Activated T-cell treated with anti-CD3 and anti-CD28 coated beads, Interleukin-2, amount 50 U/mL, for 24 hours (primary cell): ENCODE data around the gene LRRC8D.

Source experiments
- DNase-seq: peaks from one replicate; pipeline ENCODE4 v3.0.0-alpha.2; 2020
- H3K27ac Mint-ChIP-seq: 2 replicates; pipeline ENCODE4 v1.8.0; 2020; ENCODE audit warnings: mild to moderate bottlenecking, mixed read lengths
- H3K27me3 Mint-ChIP-seq: 2 replicates; pipeline ENCODE4 v1.8.0; 2020; ENCODE audit warnings: mixed read lengths
- H3K36me3 Mint-ChIP-seq: 2 replicates; pipeline ENCODE4 v1.8.0; 2020; ENCODE audit warnings: low read depth, mixed read lengths
- H3K4me1 Mint-ChIP-seq: 2 replicates; pipeline ENCODE4 v1.8.0; 2020; ENCODE audit warnings: low read depth, mixed read lengths
- H3K4me3 Mint-ChIP-seq: 2 replicates; pipeline ENCODE4 v1.8.0; 2020; ENCODE audit warnings: mild to moderate bottlenecking, moderate library complexity, mixed read lengths
- H3K9me3 Mint-ChIP-seq: 2 replicates; pipeline ENCODE4 v1.8.0; 2020; ENCODE audit warnings: mixed read lengths

Gene LRRC8D

GRCh38 chr1:89882348-89883029 is 61.7 kb downstream of the LRRC8D start:
- Mint-ChIP-seq H3K36me3 (peaks cover 80% of the 10 kb centered on the region), H3K27me3 (no peaks in the 10 kb centered on the region), H3K9me3 (peaks cover 9% of the 10 kb centered on the region), H3K4me1 (peaks cover 58% of the 10 kb centered on the region), H3K4me3 (no peak overlapping the region), H3K27ac (no peak overlapping the region)
- no peak for DNase-seq

- Mint-ChIP-seq H3K9me3 (peaks cover 9% of the 10 kb centered on the region), H3K27me3 (no peaks in the 10 kb centered on the region), H3K36me3 (peaks cover 79% of the 10 kb centered on the region), H3K4me3 (no peak overlapping the region), H3K4me1 (peaks cover 52% of the 10 kb centered on the region), H3K27ac (no peak overlapping the region)
- no peak for DNase-seq
Measured at GRCh38 chr1:89883030-89883379, 62.2 kb downstream of the LRRC8D start.

- Mint-ChIP-seq H3K9me3 (peaks cover 7% of the 10 kb centered on the region), H3K36me3 (peaks cover 64% of the 10 kb centered on the region), H3K27ac (no peak overlapping the region), H3K4me1 (peaks cover 50% of the 10 kb centered on the region), H3K27me3 (no peaks in the 10 kb centered on the region), H3K4me3 (no peak overlapping the region)
- DNase-seq: no peak
Measured at GRCh38 chr1:89884718-89885596, 64.1 kb downstream of the LRRC8D start.

GRCh38 chr1:89887270-89887669 is 66.4 kb downstream of the LRRC8D start:
- Mint-ChIP-seq H3K36me3 (peaks cover 64% of the 10 kb centered on the region), H3K4me1 (peaks cover 50% of the 10 kb centered on the region), H3K9me3 (no peaks in the 10 kb centered on the region), H3K27ac (no peak overlapping the region), H3K4me3 (no peak overlapping the region), H3K27me3 (no peaks in the 10 kb centered on the region)
- DNase-seq: no peak

- Mint-ChIP-seq H3K27ac (no peak overlapping the region), H3K9me3 (no peaks in the 10 kb centered on the region), H3K4me3 (no peak overlapping the region), H3K27me3 (no peaks in the 10 kb centered on the region), H3K4me1 (peaks cover 46% of the 10 kb centered on the region), H3K36me3 (peaks cover 60% of the 10 kb centered on the region)
- no peak for DNase-seq
Measured at GRCh38 chr1:89887713-89888112, 66.9 kb downstream of the LRRC8D start.

GRCh38 chr1:89888480-89889322 is 67.9 kb downstream of the LRRC8D start:
- Mint-ChIP-seq H3K4me1 (peaks cover 42% of the 10 kb centered on the region), H3K27ac (no peak overlapping the region), H3K27me3 (no peaks in the 10 kb centered on the region), H3K4me3 (no peak overlapping the region), H3K9me3 (no peaks in the 10 kb centered on the region), H3K36me3 (peaks cover 54% of the 10 kb centered on the region)
- no peak for DNase-seq

GRCh38 chr1:89889323-89889615 is 68.4 kb downstream of the LRRC8D start:
- H3K27me3 Mint-ChIP-seq: no peaks in the 10 kb centered on the region
- peaks cover 40% of the 10 kb centered on the region for H3K4me1 Mint-ChIP-seq
- H3K4me3 Mint-ChIP-seq: no peak overlapping the region
- no peak for DNase-seq
- no peak overlapping the region for H3K27ac Mint-ChIP-seq
- H3K36me3 Mint-ChIP-seq: peaks cover 51% of the 10 kb centered on the region
- no peaks in the 10 kb centered on the region for H3K9me3 Mint-ChIP-seq

GRCh38 chr1:89890085-89890752 is 69.4 kb downstream of the LRRC8D start:
- peaks cover 46% of the 10 kb centered on the region for H3K36me3 Mint-ChIP-seq
- H3K9me3 Mint-ChIP-seq: no peaks in the 10 kb centered on the region

GRCh38 chr1:89892816-89893215 is 72.0 kb downstream of the LRRC8D start:
- no peak for DNase-seq
- H3K4me3 Mint-ChIP-seq: no peak overlapping the region
- H3K27me3 Mint-ChIP-seq: no peaks in the 10 kb centered on the region
- H3K9me3 Mint-ChIP-seq: no peaks in the 10 kb centered on the region
- H3K36me3 Mint-ChIP-seq: peaks cover 46% of the 10 kb centered on the region
- H3K4me1 Mint-ChIP-seq: peaks cover 43% of the 10 kb centered on the region
- H3K27ac Mint-ChIP-seq: no peak overlapping the region

More at GRCh38 chr1:89890085-89890752, 69.4 kb downstream of the LRRC8D start:
- Mint-ChIP-seq H3K27me3 (no peaks in the 10 kb centered on the region), H3K27ac (no peak overlapping the region), H3K4me3 (no peak overlapping the region), H3K4me1 (peaks cover 36% of the 10 kb centered on the region)
- no peak for DNase-seq

- DNase-seq: no peak
- Mint-ChIP-seq H3K27me3 (no peaks in the 10 kb centered on the region), H3K9me3 (no peaks in the 10 kb centered on the region), H3K36me3 (peaks cover 57% of the 10 kb centered on the region), H3K4me1 (peaks cover 46% of the 10 kb centered on the region), H3K4me3 (no peak overlapping the region), H3K27ac (no peak overlapping the region)
Measured at GRCh38 chr1:89894210-89895201, 73.7 kb downstream of the LRRC8D start.

- Mint-ChIP-seq H3K36me3 (peaks cover 52% of the 10 kb centered on the region), H3K27me3 (no peaks in the 10 kb centered on the region), H3K4me1 (peaks cover 42% of the 10 kb centered on the region), H3K4me3 (no peak overlapping the region), H3K9me3 (no peaks in the 10 kb centered on the region), H3K27ac (no peak overlapping the region)
- DNase-seq: no peak
Measured at GRCh38 chr1:89896105-89896942, 75.5 kb downstream of the LRRC8D start.

- no peaks in the 10 kb centered on the region for H3K9me3 Mint-ChIP-seq
- no peak overlapping the region for H3K27ac Mint-ChIP-seq
- no peak overlapping the region for H3K4me3 Mint-ChIP-seq
- H3K36me3 Mint-ChIP-seq: peaks cover 46% of the 10 kb centered on the region
- DNase-seq: no peak
- peaks cover 43% of the 10 kb centered on the region for H3K4me1 Mint-ChIP-seq
- no peaks in the 10 kb centered on the region for H3K27me3 Mint-ChIP-seq
Measured at GRCh38 chr1:89897347-89898133, 76.7 kb downstream of the LRRC8D start.
